Neural crest cell (in vitro differentiated cells): ENCODE data around the gene BSPRY. TPM values are rescaled to one million over a fixed set of nuclear protein-coding genes. Genes with fewer than 3 reads are reported as not detected.

Source experiments
- DNase-seq: peaks from one replicate; pipeline ENCODE4 v3.0.0; 2021; ENCODE audit warnings: low read depth, mixed read lengths, low spot score
- H3K27ac Mint-ChIP-seq: one replicate; pipeline ENCODE4 v1.8.0; 2021; ENCODE audit warnings: mild to moderate bottlenecking, mixed read lengths; ENCODE audit not compliant: unreplicated experiment
- H3K27me3 Mint-ChIP-seq: 2 replicates; pipeline ENCODE4 v1.8.0; 2021; ENCODE audit warnings: low read depth, mild to moderate bottlenecking, mixed read lengths
- H3K36me3 Mint-ChIP-seq: 2 replicates; pipeline ENCODE4 v1.8.0; 2021; ENCODE audit warnings: low read depth, mild to moderate bottlenecking, mixed read lengths
- H3K4me1 Mint-ChIP-seq: 2 replicates; pipeline ENCODE4 v1.8.0; 2021; ENCODE audit warnings: mixed read lengths
- H3K4me3 Mint-ChIP-seq: one replicate; pipeline ENCODE4 v1.8.0; 2021; ENCODE audit warnings: mild to moderate bottlenecking, mixed read lengths
- H3K9me3 Mint-ChIP-seq: 2 replicates; pipeline ENCODE4 v1.8.0; 2021; ENCODE audit warnings: mixed read lengths
- total RNA-seq: library from RNA; stranded (reverse); gene quantifications from 2 replicates; pipeline ENCODE4 v1.2.1, GENCODE V29; 2021
- TF ChIP-seq, protein P1 (sequence below): fragments of 200-600 bp; sonication (generic); conservative IDR thresholded peaks from 2 replicates; pipeline ENCODE4 v1.5.0; 2021; ENCODE audit warnings: antibody characterized with exemption, mild to moderate bottlenecking

BSPRY gene
- total RNA-seq, 1 donor from 2014 or later, result not detected

DNA sequence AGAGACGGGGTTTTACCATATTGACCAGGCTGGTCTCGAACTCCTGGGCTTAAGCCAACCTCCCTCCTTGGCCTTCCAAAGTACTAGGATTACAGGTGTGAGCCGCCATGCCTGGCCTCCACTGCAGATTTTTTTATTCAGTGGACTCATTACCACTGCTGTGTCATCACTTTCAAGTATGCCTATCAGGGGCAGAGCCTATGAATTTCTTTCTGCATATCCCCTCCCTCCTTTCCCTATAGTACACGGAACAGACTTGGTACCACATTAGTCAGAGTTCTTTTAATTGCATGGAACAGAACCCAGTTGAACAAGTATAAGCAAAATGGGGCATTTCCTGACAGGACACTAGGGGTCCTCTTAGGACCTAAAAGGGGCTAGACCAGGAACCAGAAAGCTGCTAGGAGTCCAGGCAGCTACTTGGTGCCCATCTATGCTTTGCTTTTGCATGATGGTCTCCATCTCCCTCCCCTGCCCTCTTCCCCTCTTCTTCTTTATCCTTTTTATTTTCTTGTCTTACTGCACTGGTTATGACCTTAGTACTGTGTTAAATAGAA, 5.8 kb downstream of the BSPRY start:
- H3K4me3 Mint-ChIP-seq, result no peak overlapping the region
- H3K9me3 Mint-ChIP-seq, result no peaks in the 10 kb centered on the region
- no peaks in the 10 kb centered on the region for H3K4me1 Mint-ChIP-seq
- no peak for DNase-seq
- TF ChIP-seq, protein P1, sequence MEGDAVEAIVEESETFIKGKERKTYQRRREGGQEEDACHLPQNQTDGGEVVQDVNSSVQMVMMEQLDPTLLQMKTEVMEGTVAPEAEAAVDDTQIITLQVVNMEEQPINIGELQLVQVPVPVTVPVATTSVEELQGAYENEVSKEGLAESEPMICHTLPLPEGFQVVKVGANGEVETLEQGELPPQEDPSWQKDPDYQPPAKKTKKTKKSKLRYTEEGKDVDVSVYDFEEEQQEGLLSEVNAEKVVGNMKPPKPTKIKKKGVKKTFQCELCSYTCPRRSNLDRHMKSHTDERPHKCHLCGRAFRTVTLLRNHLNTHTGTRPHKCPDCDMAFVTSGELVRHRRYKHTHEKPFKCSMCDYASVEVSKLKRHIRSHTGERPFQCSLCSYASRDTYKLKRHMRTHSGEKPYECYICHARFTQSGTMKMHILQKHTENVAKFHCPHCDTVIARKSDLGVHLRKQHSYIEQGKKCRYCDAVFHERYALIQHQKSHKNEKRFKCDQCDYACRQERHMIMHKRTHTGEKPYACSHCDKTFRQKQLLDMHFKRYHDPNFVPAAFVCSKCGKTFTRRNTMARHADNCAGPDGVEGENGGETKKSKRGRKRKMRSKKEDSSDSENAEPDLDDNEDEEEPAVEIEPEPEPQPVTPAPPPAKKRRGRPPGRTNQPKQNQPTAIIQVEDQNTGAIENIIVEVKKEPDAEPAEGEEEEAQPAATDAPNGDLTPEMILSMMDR, result no peak
- H3K36me3 Mint-ChIP-seq, result no peaks in the 10 kb centered on the region
- H3K27ac Mint-ChIP-seq, result no peak overlapping the region
- H3K27me3 Mint-ChIP-seq, result peaks cover 70% of the 10 kb centered on the region

DNA sequence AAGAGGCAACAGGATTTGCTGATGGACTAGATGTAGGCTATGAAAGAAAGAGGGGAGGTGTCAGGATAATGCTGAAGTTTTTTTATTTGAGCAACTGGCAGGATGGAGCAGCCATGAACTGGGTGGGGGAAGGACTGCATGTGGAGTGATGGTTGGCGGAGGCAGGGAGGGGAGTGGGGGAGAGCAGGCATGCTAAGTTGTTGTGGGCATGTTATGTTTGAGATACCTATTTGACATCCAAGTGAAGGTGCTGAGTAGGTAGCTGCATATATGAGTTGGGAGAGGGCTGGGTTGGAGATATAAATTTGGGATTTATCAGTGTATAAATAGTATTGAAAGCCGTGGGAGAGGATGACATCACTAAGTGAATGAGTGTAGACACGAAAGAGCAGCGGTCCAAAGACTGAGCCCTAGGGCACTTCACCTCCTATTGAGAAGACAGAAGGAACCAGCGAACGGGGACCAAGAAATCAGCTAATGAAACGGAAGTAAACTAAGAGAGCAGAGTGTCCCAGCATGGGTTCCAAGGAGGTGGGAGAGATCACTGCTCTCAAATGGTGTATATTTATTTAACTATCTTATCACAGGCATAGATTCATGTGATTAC, 7.4 kb downstream of the BSPRY start:
- H3K27me3 Mint-ChIP-seq, result peaks cover 61% of the 10 kb centered on the region

DNA sequence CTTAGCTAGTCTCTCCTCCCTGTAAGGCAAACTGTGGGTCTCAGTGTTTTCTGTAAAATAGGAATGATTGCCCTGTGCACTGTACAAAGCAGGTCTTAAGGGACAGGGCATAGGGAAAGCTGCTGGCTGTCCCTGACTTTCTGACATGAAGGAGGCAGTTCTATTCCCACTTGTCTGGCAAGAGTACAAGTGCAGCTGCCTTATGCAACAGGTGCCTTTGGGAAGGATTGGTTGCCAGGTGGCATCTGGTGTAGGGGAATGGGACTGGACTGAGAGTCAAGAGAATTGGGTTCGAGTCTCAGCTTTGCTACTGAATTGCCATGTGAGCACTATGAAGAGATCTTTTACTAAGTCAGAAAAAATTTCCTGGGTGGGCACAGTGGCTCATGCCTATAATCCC, 10.0 kb downstream of the BSPRY start:
- Mint-ChIP-seq H3K4me1 (peaks cover 6% of the 10 kb centered on the region), H3K4me3 (no peak overlapping the region), H3K9me3 (no peaks in the 10 kb centered on the region), H3K36me3 (no peaks in the 10 kb centered on the region), H3K27ac (no peak overlapping the region), H3K27me3 (peaks cover 43% of the 10 kb centered on the region)
- TF ChIP-seq, protein P1, result no peak
- DNase-seq, result no peak

More for the DNA sequence above, 7.4 kb downstream of the BSPRY start:
- no peak overlapping the region for H3K27ac Mint-ChIP-seq
- no peak for DNase-seq
- no peaks in the 10 kb centered on the region for H3K36me3 Mint-ChIP-seq
- H3K9me3 Mint-ChIP-seq, result no peaks in the 10 kb centered on the region
- no peak overlapping the region for H3K4me3 Mint-ChIP-seq
- TF ChIP-seq, protein P1, result no peak
- H3K4me1 Mint-ChIP-seq, result peaks cover 6% of the 10 kb centered on the region

DNA sequence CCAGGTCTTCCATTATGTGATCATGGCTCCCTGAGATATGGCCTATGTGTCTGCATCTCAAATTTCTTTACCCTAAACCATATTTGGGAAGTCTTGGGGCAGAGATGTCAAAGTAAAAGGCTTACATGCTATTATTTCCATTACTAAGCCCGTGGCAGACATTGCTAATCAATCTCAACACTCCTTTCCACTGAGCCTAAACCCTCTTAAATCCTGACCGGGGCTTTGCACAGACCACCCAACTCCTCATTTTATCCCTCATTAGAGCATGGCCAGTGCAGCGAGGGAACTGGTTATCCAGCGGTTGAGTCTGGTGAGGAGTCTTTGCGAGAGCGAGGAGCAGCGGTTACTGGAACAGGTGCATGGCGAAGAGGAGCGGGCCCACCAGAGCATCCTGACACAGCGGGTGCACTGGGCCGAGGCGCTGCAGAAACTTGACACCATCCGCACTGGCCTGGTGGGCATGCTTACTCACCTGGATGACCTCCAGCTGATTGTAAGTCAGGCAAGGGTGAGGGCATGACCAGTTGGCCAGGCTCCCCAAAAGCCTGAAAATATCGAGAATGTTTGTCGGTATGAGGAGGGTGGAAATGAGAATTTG, 11.0 kb downstream of the BSPRY start:
- TF ChIP-seq, protein P1, result no peak
- H3K27ac Mint-ChIP-seq, result no peak overlapping the region
- H3K4me3 Mint-ChIP-seq, result no peak overlapping the region

DNA sequence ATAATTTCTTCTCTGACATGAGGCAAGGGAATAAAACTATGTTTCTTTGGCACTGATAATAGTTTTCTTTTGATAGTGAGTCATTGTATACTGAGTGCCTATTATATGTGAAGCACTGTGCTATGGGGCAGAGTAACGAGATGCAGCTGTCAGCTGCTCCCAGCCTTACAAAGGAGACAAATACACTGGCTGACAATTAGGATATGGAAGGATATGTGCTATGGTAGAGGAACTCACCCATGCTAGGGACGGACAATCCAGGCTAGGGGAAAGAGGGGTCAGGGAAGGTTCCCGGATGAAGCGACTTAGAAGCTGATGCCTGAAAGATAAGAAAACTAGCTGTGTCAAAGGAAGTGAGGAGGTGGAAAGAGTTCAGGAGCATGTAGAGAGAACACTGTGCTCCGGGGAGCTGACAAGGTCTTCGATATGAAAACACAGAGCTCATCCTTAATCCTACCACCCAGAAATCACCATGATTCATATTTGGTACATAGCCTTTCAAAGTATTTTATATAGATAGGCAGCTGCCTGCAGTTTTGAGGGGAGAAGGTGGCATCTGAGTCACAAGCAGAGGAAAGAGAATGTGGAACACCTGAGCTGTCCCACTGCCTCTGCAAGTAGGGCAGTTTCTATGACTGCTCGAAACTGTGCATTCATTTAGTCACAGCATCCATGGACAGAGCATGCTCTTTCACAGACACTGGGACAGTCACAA, 12.1 kb downstream of the BSPRY start:
- Mint-ChIP-seq H3K27ac (peak overlapping the region; percentile 52), H3K36me3 (no peaks in the 10 kb centered on the region), H3K4me1 (peaks cover 6% of the 10 kb centered on the region), H3K4me3 (no peak overlapping the region), H3K9me3 (no peaks in the 10 kb centered on the region), H3K27me3 (peaks cover 23% of the 10 kb centered on the region)
- TF ChIP-seq, protein P1, result no peak
- DNase-seq, result no peak

More for the DNA sequence above, 11.0 kb downstream of the BSPRY start:
- no peaks in the 10 kb centered on the region for H3K9me3 Mint-ChIP-seq
- H3K4me1 Mint-ChIP-seq, result peaks cover 6% of the 10 kb centered on the region
- peaks cover 34% of the 10 kb centered on the region for H3K27me3 Mint-ChIP-seq
- H3K36me3 Mint-ChIP-seq, result no peaks in the 10 kb centered on the region
- no peak for DNase-seq
